ENCODE results near the gene CCM2. TPM values are rescaled to one million over a fixed set of nuclear protein-coding genes. Genes with fewer than 3 reads are reported as not detected.

The CCM2 gene
- total and polyA plus RNA-seq, 2 experiments from 2014 or later, result 24.9 to 40.1 TPM

- Mint-ChIP-seq H3K9me3 (no peaks in the 10 kb centered on the region), H3K27ac (no peak overlapping the region), H3K36me3 (ENCODE audit: low read depth) (0 out of 3 replicates have a peak, but pooled peaks cover 2% of the 10 kb centered on the region), H3K4me1 (peaks cover 11% of the 10 kb centered on the region; the same call in 2 of the 3 replicates), H3K4me3 (no peak overlapping the region), H3K27me3 (ENCODE audit: insufficient read depth, low read depth, poor library complexity) (no peaks in the 10 kb centered on the region)
- TF ChIP-seq JUNB (IDR thresholded peaks at IDR 0.05; ENCODE audit: unreplicated experiment), result no peak
- TF ChIP-seq ZNF331 (CRISPR knock-in tag; IDR thresholded peaks at IDR 0.05; ENCODE audit: low read depth), result no peak
- no peak for TF ChIP-seq STAT1 (IDR thresholded peaks at IDR 0.05; ENCODE audit: unreplicated experiment)
- TF ChIP-seq ZNF462 (CRISPR knock-in tag; IDR thresholded peaks at IDR 0.05), result no peak
- TF ChIP-seq, protein P1, sequence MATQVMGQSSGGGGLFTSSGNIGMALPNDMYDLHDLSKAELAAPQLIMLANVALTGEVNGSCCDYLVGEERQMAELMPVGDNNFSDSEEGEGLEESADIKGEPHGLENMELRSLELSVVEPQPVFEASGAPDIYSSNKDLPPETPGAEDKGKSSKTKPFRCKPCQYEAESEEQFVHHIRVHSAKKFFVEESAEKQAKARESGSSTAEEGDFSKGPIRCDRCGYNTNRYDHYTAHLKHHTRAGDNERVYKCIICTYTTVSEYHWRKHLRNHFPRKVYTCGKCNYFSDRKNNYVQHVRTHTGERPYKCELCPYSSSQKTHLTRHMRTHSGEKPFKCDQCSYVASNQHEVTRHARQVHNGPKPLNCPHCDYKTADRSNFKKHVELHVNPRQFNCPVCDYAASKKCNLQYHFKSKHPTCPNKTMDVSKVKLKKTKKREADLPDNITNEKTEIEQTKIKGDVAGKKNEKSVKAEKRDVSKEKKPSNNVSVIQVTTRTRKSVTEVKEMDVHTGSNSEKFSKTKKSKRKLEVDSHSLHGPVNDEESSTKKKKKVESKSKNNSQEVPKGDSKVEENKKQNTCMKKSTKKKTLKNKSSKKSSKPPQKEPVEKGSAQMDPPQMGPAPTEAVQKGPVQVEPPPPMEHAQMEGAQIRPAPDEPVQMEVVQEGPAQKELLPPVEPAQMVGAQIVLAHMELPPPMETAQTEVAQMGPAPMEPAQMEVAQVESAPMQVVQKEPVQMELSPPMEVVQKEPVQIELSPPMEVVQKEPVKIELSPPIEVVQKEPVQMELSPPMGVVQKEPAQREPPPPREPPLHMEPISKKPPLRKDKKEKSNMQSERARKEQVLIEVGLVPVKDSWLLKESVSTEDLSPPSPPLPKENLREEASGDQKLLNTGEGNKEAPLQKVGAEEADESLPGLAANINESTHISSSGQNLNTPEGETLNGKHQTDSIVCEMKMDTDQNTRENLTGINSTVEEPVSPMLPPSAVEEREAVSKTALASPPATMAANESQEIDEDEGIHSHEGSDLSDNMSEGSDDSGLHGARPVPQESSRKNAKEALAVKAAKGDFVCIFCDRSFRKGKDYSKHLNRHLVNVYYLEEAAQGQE (IDR thresholded peaks at IDR 0.05; ENCODE audit: unreplicated experiment), result no peak
- no peak for TF ChIP-seq ZNF114 (CRISPR knock-in tag; IDR thresholded peaks at IDR 0.05)
- TF ChIP-seq POLR2AphosphoS5 (IDR thresholded peaks at IDR 0.05; ENCODE audit: low read depth), result no peak
- no peak for TF ChIP-seq NANOG (IDR thresholded peaks at IDR 0.05; ENCODE audit: borderline replicate concordance)
- no peak for TF ChIP-seq CREB1 (CRISPR knock-in tag; IDR thresholded peaks at IDR 0.05; ENCODE audit: low read depth)
- no peak for TF ChIP-seq EZH2phosphoT487 (IDR thresholded peaks at IDR 0.05; ENCODE audit: unreplicated experiment)
- TF ChIP-seq, protein P2, sequence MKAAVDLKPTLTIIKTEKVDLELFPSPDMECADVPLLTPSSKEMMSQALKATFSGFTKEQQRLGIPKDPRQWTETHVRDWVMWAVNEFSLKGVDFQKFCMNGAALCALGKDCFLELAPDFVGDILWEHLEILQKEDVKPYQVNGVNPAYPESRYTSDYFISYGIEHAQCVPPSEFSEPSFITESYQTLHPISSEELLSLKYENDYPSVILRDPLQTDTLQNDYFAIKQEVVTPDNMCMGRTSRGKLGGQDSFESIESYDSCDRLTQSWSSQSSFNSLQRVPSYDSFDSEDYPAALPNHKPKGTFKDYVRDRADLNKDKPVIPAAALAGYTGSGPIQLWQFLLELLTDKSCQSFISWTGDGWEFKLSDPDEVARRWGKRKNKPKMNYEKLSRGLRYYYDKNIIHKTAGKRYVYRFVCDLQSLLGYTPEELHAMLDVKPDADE (IDR thresholded peaks at IDR 0.05), result no peak
- no peak for TF ChIP-seq EZH2 (IDR thresholded peaks at IDR 0.05; ENCODE audit: low read depth, unreplicated experiment)
- TF ChIP-seq CTCF (conservative IDR thresholded peaks at IDR 0.05; ENCODE audit: low read depth in 2 of 2), result no peak
- Histone ChIP-seq H3K27ac (ENCODE audit: low read depth) (no peak overlapping the region), H3K4me3 (no peak overlapping the region), H3K4me1 (ENCODE audit: insufficient read depth) (no peaks in the 10 kb centered on the region), H4K20me1 (replicated peaks; ENCODE audit: insufficient read depth) (peaks cover 13% of the 10 kb centered on the region; the same call in 1 of the 2 replicates), H3K36me3 (ENCODE audit: insufficient read depth) (no peaks in the 10 kb centered on the region; the same call in 1 of the 2 replicates), H3F3A (replicated peaks; ENCODE audit: low read depth) (no peaks in the 10 kb centered on the region), H3K9me2 (ENCODE audit: insufficient read depth) (no peaks in the 10 kb centered on the region), H2AFZ (no peak overlapping the region), H3K27me3 (ENCODE audit: insufficient read depth) (no peaks in the 10 kb centered on the region), H3K79me2 (replicated peaks; ENCODE audit: insufficient read depth) (peaks cover 56% of the 10 kb centered on the region), H3K4me2 (no peak overlapping the region)
- ATAC-seq (no peak), DNase-seq (ENCODE audit: low spot score) (no peak)
These were observed 28.9 kb downstream of the CCM2 start for GRCh38 chr7:45028920-45029344.

Data from GM23338 (cell line).